NOMO-1 treated with dmso at 0.1 percent for 144 hours (cell line): ENCODE results near the gene INPP1.
"Not testable (repeated sequence)": the region's sequence is repeated elsewhere in the genome, so short reads cannot be mapped to it uniquely, and the experiment has no call there.

Experiments
- DNase-seq: peaks from one replicate; lab custom pipeline; 2025; ENCODE audit not compliant: unreplicated experiment; lab: John Stamatoyannopoulos, UW

Gene INPP1

GRCh38 chr2:190333928-190334327, 9.5 kb upstream of the INPP1 start:
- no peak for DNase-seq

- no peak for DNase-seq
Observed at GRCh38 chr2:190334479-190335224, 8.7 kb upstream of the INPP1 start.

- DNase-seq: no peak
Observed at GRCh38 chr2:190335225-190335559, 8.2 kb upstream of the INPP1 start.

GRCh38 chr2:190335584-190335983, 7.8 kb upstream of the INPP1 start:
- DNase-seq: not testable (repeated sequence)

- no peak for DNase-seq
Observed at GRCh38 chr2:190336420-190336819, 7.0 kb upstream of the INPP1 start.

GRCh38 chr2:190338453-190338852, 4.9 kb upstream of the INPP1 start:
- DNase-seq: no peak

- DNase-seq: no peak
Observed at GRCh38 chr2:190339394-190339793, 4.0 kb upstream of the INPP1 start.

GRCh38 chr2:190340369-190340768, 3.0 kb upstream of the INPP1 start:
- no peak for DNase-seq

- DNase-seq: no peak
Observed at GRCh38 chr2:190342611-190343010, 778 bp upstream of the INPP1 start.

GRCh38 chr2:190343089-190343535, 277 bp upstream of the INPP1 start:
- DNase-seq: no peak

- DNase-seq: no peak
Observed at GRCh38 chr2:190344276-190344827, 963 bp downstream of the INPP1 start.

GRCh38 chr2:190350371-190350770, 7.0 kb downstream of the INPP1 start:
- DNase-seq: no peak

GRCh38 chr2:190351955-190352354, 8.6 kb downstream of the INPP1 start:
- no peak for DNase-seq

GRCh38 chr2:190352668-190353536, 9.5 kb downstream of the INPP1 start:
- no peak for DNase-seq

- DNase-seq: no peak
Observed at GRCh38 chr2:190353537-190353899, 10.1 kb downstream of the INPP1 start.

GRCh38 chr2:190354003-190354690, 10.8 kb downstream of the INPP1 start:
- DNase-seq: no peak

- DNase-seq: peak; percentile 22
Observed at GRCh38 chr2:190355968-190356644, 12.7 kb downstream of the INPP1 start.

- no peak for DNase-seq
Observed at GRCh38 chr2:190357600-190357999, 14.2 kb downstream of the INPP1 start.

GRCh38 chr2:190358655-190359448, 15.5 kb downstream of the INPP1 start:
- not testable (repeated sequence) for DNase-seq

GRCh38 chr2:190360561-190360960, 17.2 kb downstream of the INPP1 start:
- no peak for DNase-seq
